Ovary (tissue), 9 donors: ENCODE results near the gene CA9. TPM values are rescaled to one million over a fixed set of nuclear protein-coding genes. Genes with fewer than 3 reads are reported as not detected.
A peak's percentile ranks its signal among the peaks of the same experiment; 100 is the strongest.

Experiments used
- DNase-seq, 5 donors: peaks; one replicate each; pipeline ENCODE4 v3.0.0-alpha.2; 2019 to 2020
- H3K27ac ChIP-seq, 2 donors: fragments of 200-600 bp; one replicate each; pipeline versions ENCODE4 v1.5.1 to v1.8.0; 2019 to 2022
- H3K27me3 ChIP-seq: fragments of 200-600 bp; one replicate; pipeline ENCODE4 v1.8.0; 2022
- H3K36me3 ChIP-seq: fragments of 200-600 bp; sonication (generic); one replicate; pipeline ENCODE4 v1.5.1; 2019
- H3K4me1 ChIP-seq: one replicate; pipeline ENCODE4 v1.8.1; 2013; ENCODE audit warnings: mild to moderate bottlenecking, moderate library complexity; ENCODE audit not compliant: insufficient read depth
- H3K4me3 ChIP-seq: fragments of 200-600 bp; sonication (generic); one replicate; pipeline ENCODE4 v1.5.1; 2017
- H3K9me3 ChIP-seq, 2 donors: fragments of 200-600 bp in 1 of 2; sonication (generic) in 1 of 2; one replicate each; pipeline versions ENCODE4 v1.5.1 to v1.8.1; 2013 to 2019; ENCODE audit warnings: mild to moderate bottlenecking in 1 of 2, moderate library complexity in 1 of 2
- CTCF ChIP-seq, 3 donors: fragments of 450-650 bp in 2 of 3; fragments of 200-600 bp in 1 of 3; IDR thresholded peaks; one replicate each; pipeline versions ENCODE4 v1.5.1 to v1.8.0; 2016 to 2022; ENCODE audit warnings: antibody characterized with exemption in 3 of 3, mild to moderate bottlenecking in 1 of 3
- EP300 ChIP-seq: sonication (generic); formaldehyde crosslinking; IDR thresholded peaks from one replicate; pipeline ENCODE4 v1.6.1; 2017; ENCODE audit warnings: antibody characterized with exemption
- POLR2A ChIP-seq: fragments of 450-650 bp; IDR thresholded peaks from one replicate; pipeline ENCODE4 v1.6.1; 2017; ENCODE audit warnings: antibody characterized with exemption, mild to moderate bottlenecking, moderate library complexity
- WGBS, 3 donors: extraction: QIAGEN DNeasy Blood & Tissue Kit in 1 of 3; methylation state at CpG; one replicate each; pipeline versions ENCODE4 v1.1.5 to v1.1.7; 2013 to 2017; 5-methylcytosine and 5-hydroxymethylcytosine counted together
- intact Hi-C, 4 donors: fragments of 100-400 bp; cut with DNase I; formaldehyde crosslinking; loops; one replicate each; pipeline versions ENCODE4 v1.11.0 to v1.15.1; 2022 to 2023
- polyA plus RNA-seq, 2 donors: library from polyadenylated mRNA; stranded (reverse); fragments of 200-250 nt in 1 of 2; fragments of 350-450 nt in 1 of 2; fragmentation: Illumina TruSeq in 1 of 2; extraction: RNeasy Lipid Tissue Mini Kit (QIAGEN cat#74804) in 1 of 2; gene quantifications; one replicate each; pipeline ENCODE4 v1.2.3, GENCODE V29; 2013 to 2014
- total RNA-seq, 7 donors: library from RNA; depleted of rRNA in 2 of 7; stranded (reverse); fragments of >200 nt in 2 of 7; fragmentation: NEBNext Ultra II Directional in 3 of 7; extraction: Animal tissue kit (Norgen Biotek cat#: 25700) in 3 of 7; gene quantifications; one replicate each; pipeline versions ENCODE4 v1.1.0 to v1.2.4, GENCODE V29; 2016 to 2023
- donor health status: DM: no; HTN: no; CAD: no; lungs with moderate emphysema.
- donor health status: DM: no; HTN: no; CAD: no.
- donor health status: Bipolar disorder and iron deficiency.
- donor health status: DM: yes; HTN: yes; CAD: no.
- donor health status: DM: no; HTN: no; CAD: no.
- donor health status: DM: yes; HTN: yes; CAD: no.

The CA9 gene
- total and polyA plus RNA-seq, 9 donors, result 0.37 to 19.5 (median 1.1) TPM; not detected in 1

- Histone ChIP-seq H3K36me3 (no peaks in the 10 kb centered on the region), H3K27me3 (no peaks in the 10 kb centered on the region), H3K4me3 (peak overlapping the region; percentile 66), H3K4me1 (peaks cover 13% of the 10 kb centered on the region), H3K9me3 (no peaks in the 10 kb centered on the region), H3K27ac (peak overlapping the region; percentile 46 to 93)
- TF ChIP-seq POLR2A, result peak; percentile 49
- TF ChIP-seq EP300, result no peak
- intact Hi-C loops, result loop anchor here in 3 of 4 donors (5.0 kb wide), 2 partner anchors 33 to 37 kb away; partner anchors contain the start of genes CCDC107 (in 1 of the 3) and RMRP (in 1 of the 3)
- peak; percentile 82 to 91 (median 85) for DNase-seq
- 1% methylated on average over 44 to 61 of the region's 61 CpGs for WGBS, 3 donors
Observed at GRCh38 chr9:35690614-35691333, 17.0 kb downstream of the CA9 start.

GRCh38 chr9:35691334-35691650, 17.6 kb downstream of the CA9 start:
- Histone ChIP-seq H3K27ac (peak overlapping the region; percentile 46 to 93), H3K4me1 (peaks cover 11% of the 10 kb centered on the region), H3K9me3 (no peaks in the 10 kb centered on the region), H3K4me3 (peak overlapping the region; percentile 66), H3K27me3 (no peaks in the 10 kb centered on the region), H3K36me3 (no peaks in the 10 kb centered on the region)
- intact Hi-C loops, result loop anchor here in 3 of 4 donors (5.0 kb wide), 2 partner anchors 34 to 36 kb away; partner anchors contain the start of genes CCDC107 (in 1 of the 3) and RMRP (in 1 of the 3)
- WGBS, 3 donors, result 5 to 9% (median 9%) methylated on average over 10 of the region's 10 CpGs
- TF ChIP-seq EP300 (no peak), CTCF (IDR thresholded peaks at IDR 0.05) (no peak), POLR2A (no peak)
- no peak for DNase-seq

DNA sequence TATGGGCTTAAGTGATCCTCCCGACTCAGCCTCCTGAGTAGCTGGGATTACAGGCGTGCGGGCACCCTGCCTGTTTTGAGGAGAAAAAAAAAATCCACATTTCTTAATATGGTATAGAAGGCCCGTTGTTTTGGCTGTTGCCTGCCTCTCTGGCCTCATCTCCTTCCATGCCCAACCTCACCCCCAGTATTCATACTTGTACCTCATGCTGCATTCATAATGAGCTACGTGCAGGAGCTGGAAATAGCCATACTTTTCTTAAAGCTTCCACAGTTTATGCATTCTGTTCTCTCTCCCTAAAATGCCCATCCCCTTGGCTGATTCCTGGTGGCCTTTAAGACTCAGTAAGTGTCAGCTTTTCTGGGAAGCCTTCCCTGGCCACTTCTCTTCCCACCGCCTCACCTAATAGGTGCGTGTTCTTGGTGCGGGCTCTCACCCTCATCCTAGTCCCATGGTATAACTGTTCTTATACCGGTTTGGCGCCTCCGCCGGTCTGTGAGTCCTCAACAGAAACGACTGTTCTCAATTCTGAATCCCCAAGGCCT, 18.1 kb downstream of the CA9 start:
- TF ChIP-seq POLR2A, result no peak
- no peak for TF ChIP-seq CTCF (IDR thresholded peaks at IDR 0.05)
- peak in 1 of 5 donors; percentile 43 for DNase-seq
- H3K36me3 ChIP-seq, result no peaks in the 10 kb centered on the region
- H3K27ac ChIP-seq, result peak overlapping the region in 1 of 2 donors; percentile 93
- H3K4me1 ChIP-seq, result peaks cover 10% of the 10 kb centered on the region
- no peaks in the 10 kb centered on the region for H3K27me3 ChIP-seq
- H3K4me3 ChIP-seq, result no peak overlapping the region
- intact Hi-C loops, result loop anchor here in 3 of 4 donors (5.0 kb wide), 2 partner anchors 35 kb away; partner anchors contain the start of genes CCDC107 (in 1 of the 3) and RMRP (in 1 of the 3)
- no peaks in the 10 kb centered on the region for H3K9me3 ChIP-seq
- 52 to 63% (median 61%) methylated on average over 13 of the region's 13 CpGs for WGBS, 3 donors

DNA sequence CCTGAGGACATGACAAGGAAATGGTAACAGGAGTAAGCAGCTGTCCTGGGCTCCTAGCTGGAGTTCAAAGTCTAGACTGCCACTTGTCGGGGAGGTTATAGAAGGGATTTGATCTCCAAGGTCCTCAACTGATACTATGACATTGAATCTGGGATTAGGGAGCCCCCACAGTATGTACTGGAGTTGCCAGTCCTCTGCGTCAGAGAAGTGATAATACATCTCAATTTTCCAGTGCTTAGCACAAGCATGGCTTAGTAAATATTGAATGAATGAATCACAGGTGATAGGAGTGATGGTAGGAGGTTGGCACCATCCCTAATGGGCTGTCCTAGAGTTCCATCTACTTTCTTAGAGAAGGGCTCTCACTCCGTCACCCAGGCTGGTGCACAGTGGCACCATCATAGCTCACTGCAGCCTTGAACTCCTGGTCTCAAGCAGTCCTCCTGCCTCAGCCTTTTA, 22.2 kb downstream of the CA9 start:
- no peak overlapping the region for H3K4me3 ChIP-seq
- no peak for DNase-seq
- no peaks in the 10 kb centered on the region for H3K27me3 ChIP-seq
- no peaks in the 10 kb centered on the region for H3K4me1 ChIP-seq
- H3K27ac ChIP-seq, result no peak overlapping the region
- H3K36me3 ChIP-seq, result no peaks in the 10 kb centered on the region
- intact Hi-C loops, result no loop called here
- H3K9me3 ChIP-seq, result no peaks in the 10 kb centered on the region
- TF ChIP-seq EP300 (no peak), POLR2A (no peak), CTCF (IDR thresholded peaks at IDR 0.05) (no peak)
- WGBS, 3 donors, result 84 to 94% (median 85%) methylated on average over 3 of the region's 3 CpGs
